ENCODE measurements around the gene OR7A10.
A peak's percentile ranks its signal among the peaks of the same experiment; 100 is the strongest.

The OR7A10 gene

GRCh38 chr19:14848822-14849221, at the start of gene OR7A10:
Gene OR7A10, minus strand, starts transcription at chr19:14848922. Its CDS starts 7,045 bp downstream, at chr19:14841877.
- TF ChIP-seq CTCF (IDR thresholded peaks at IDR 0.05; ENCODE audit: control insufficient read depth, extremely low read depth, insufficient read depth), result no peak
- no peak within 1 kb of the TSS for H3K4me3 ChIP-seq (ENCODE audit: low read depth, low read length)
- no peak for DNase-seq (ENCODE audit: low read depth)

GRCh38 chr19:14890643-14891379, 42.1 kb upstream of the OR7A10 start:
- no peak for DNase-seq (ENCODE audit: low read depth)
- TF ChIP-seq CTCF (IDR thresholded peaks at IDR 0.05; ENCODE audit: control insufficient read depth, extremely low read depth, insufficient read depth), result no peak
- no peak overlapping the region for H3K4me3 ChIP-seq (ENCODE audit: low read depth, low read length)

- no peak for DNase-seq (ENCODE audit: low read depth)
- TF ChIP-seq CTCF (IDR thresholded peaks at IDR 0.05; ENCODE audit: control insufficient read depth, extremely low read depth, insufficient read depth), result no peak
- H3K4me3 ChIP-seq (ENCODE audit: low read depth, low read length), result no peak overlapping the region
Observed at GRCh38 chr19:14889994-14890642, 41.4 kb upstream of the OR7A10 start.

- H3K4me3 ChIP-seq (ENCODE audit: low read depth, low read length), result no peak within 1 kb of the TSS
- DNase-seq (ENCODE audit: low read depth), result no peak
- TF ChIP-seq CTCF (IDR thresholded peaks at IDR 0.05; ENCODE audit: control insufficient read depth, extremely low read depth, insufficient read depth), result no peak
Observed at GRCh38 chr19:14886032-14886431, 37.3 kb upstream of the OR7A10 start, which contains the start of gene OR7A17. Gene OR7A17, minus strand, starts transcription at chr19:14886132. Its CDS starts 4,777 bp downstream, at chr19:14881355.

- no peak for DNase-seq (ENCODE audit: low read depth)
- H3K4me3 ChIP-seq (ENCODE audit: low read depth, low read length), result no peak overlapping the region
- peak; percentile 59 for TF ChIP-seq CTCF (IDR thresholded peaks at IDR 0.05; ENCODE audit: control insufficient read depth, extremely low read depth, insufficient read depth)
Observed at GRCh38 chr19:14871619-14872230, 23.0 kb upstream of the OR7A10 start.

GRCh38 chr19:14868497-14868896, 19.8 kb upstream of the OR7A10 start:
- TF ChIP-seq CTCF (IDR thresholded peaks at IDR 0.05; ENCODE audit: control insufficient read depth, extremely low read depth, insufficient read depth), result no peak
- H3K4me3 ChIP-seq (ENCODE audit: low read depth, low read length), result no peak overlapping the region
- no peak for DNase-seq (ENCODE audit: low read depth)

All from LNCaP clone FGC (cell line).